ENCODE results near the gene TGFBR3. TPM values are rescaled to one million over a fixed set of nuclear protein-coding genes. Genes with fewer than 3 reads are reported as not detected.

TGFBR3 gene
- total RNA-seq, 1 experiment from 2014 or later, result not detected

- Histone ChIP-seq H3K9me3 (ENCODE audit: low read length) (no peaks in the 10 kb centered on the region), H3K4me1 (ENCODE audit: low read length) (no peaks in the 10 kb centered on the region), H3K9ac (ENCODE audit: low read length) (no peak overlapping the region), H2AFZ (ENCODE audit: low read length) (no peak overlapping the region), H3K27ac (ENCODE audit: low read length) (no peak overlapping the region), H3K36me3 (ENCODE audit: insufficient read depth, low read length) (no peaks in the 10 kb centered on the region), H3K27me3 (ENCODE audit: low read length) (no peaks in the 10 kb centered on the region), H3K4me3 (ENCODE audit: low read length) (no peak overlapping the region), H3K4me2 (ENCODE audit: low read depth, low read length, poor library complexity, severe bottlenecking) (no peak overlapping the region), H3K79me2 (ENCODE audit: low read length) (no peaks in the 10 kb centered on the region), H4K20me1 (ENCODE audit: insufficient read depth, low read depth, low read length) (no peaks in the 10 kb centered on the region), H3K9me2 (replicated peaks; ENCODE audit: insufficient read depth, low read length) (no peaks in the 10 kb centered on the region)
- no peak for DNase-seq
These were observed 101.3 kb downstream of the TGFBR3 start for GRCh38 chr1:91784616-91785015.

GRCh38 chr1:91784191-91784590 lies 101.8 kb downstream of the TGFBR3 start:
- no peaks in the 10 kb centered on the region for H3K4me1 ChIP-seq (ENCODE audit: low read length)

GRCh38 chr1:91783423-91784170 lies 102.4 kb downstream of the TGFBR3 start:
- H3K4me1 ChIP-seq (ENCODE audit: low read length), result no peaks in the 10 kb centered on the region
- no peak overlapping the region for H2AFZ ChIP-seq (ENCODE audit: low read length)
- H3K9me2 ChIP-seq (replicated peaks; ENCODE audit: insufficient read depth, low read length), result no peaks in the 10 kb centered on the region
- no peak overlapping the region for H3K4me3 ChIP-seq (ENCODE audit: low read length)
- H4K20me1 ChIP-seq (ENCODE audit: insufficient read depth, low read depth, low read length), result no peaks in the 10 kb centered on the region
- H3K27me3 ChIP-seq (ENCODE audit: low read length), result no peaks in the 10 kb centered on the region
- no peak overlapping the region for H3K9ac ChIP-seq (ENCODE audit: low read length)
- H3K79me2 ChIP-seq (ENCODE audit: low read length), result no peaks in the 10 kb centered on the region
- no peak overlapping the region for H3K27ac ChIP-seq (ENCODE audit: low read length)
- no peaks in the 10 kb centered on the region for H3K9me3 ChIP-seq (ENCODE audit: low read length)
- no peak overlapping the region for H3K4me2 ChIP-seq (ENCODE audit: low read depth, low read length, poor library complexity, severe bottlenecking)
- no peak for DNase-seq
- no peaks in the 10 kb centered on the region for H3K36me3 ChIP-seq (ENCODE audit: insufficient read depth, low read length)

More at GRCh38 chr1:91784191-91784590, 101.8 kb downstream of the TGFBR3 start:
- no peak overlapping the region for H3K27ac ChIP-seq (ENCODE audit: low read length)
- no peak overlapping the region for H3K4me3 ChIP-seq (ENCODE audit: low read length)
- H2AFZ ChIP-seq (ENCODE audit: low read length), result no peak overlapping the region
- no peaks in the 10 kb centered on the region for H3K79me2 ChIP-seq (ENCODE audit: low read length)
- H3K9me2 ChIP-seq (replicated peaks; ENCODE audit: insufficient read depth, low read length), result no peaks in the 10 kb centered on the region
- H3K4me2 ChIP-seq (ENCODE audit: low read depth, low read length, poor library complexity, severe bottlenecking), result no peak overlapping the region
- no peaks in the 10 kb centered on the region for H4K20me1 ChIP-seq (ENCODE audit: insufficient read depth, low read depth, low read length)
- no peak overlapping the region for H3K9ac ChIP-seq (ENCODE audit: low read length)
- H3K36me3 ChIP-seq (ENCODE audit: insufficient read depth, low read length), result no peaks in the 10 kb centered on the region
- no peak for DNase-seq
- H3K27me3 ChIP-seq (ENCODE audit: low read length), result no peaks in the 10 kb centered on the region
- H3K9me3 ChIP-seq (ENCODE audit: low read length), result no peaks in the 10 kb centered on the region

GRCh38 chr1:91781901-91782622 lies 103.9 kb downstream of the TGFBR3 start:
- DNase-seq, result no peak
- Histone ChIP-seq H3K4me2 (ENCODE audit: low read depth, low read length, poor library complexity, severe bottlenecking) (no peak overlapping the region), H4K20me1 (ENCODE audit: insufficient read depth, low read depth, low read length) (no peaks in the 10 kb centered on the region), H3K4me1 (ENCODE audit: low read length) (no peaks in the 10 kb centered on the region), H2AFZ (ENCODE audit: low read length) (no peak overlapping the region), H3K27me3 (ENCODE audit: low read length) (no peaks in the 10 kb centered on the region), H3K4me3 (ENCODE audit: low read length) (no peak overlapping the region), H3K9ac (ENCODE audit: low read length) (no peak overlapping the region), H3K36me3 (ENCODE audit: insufficient read depth, low read length) (no peaks in the 10 kb centered on the region), H3K27ac (ENCODE audit: low read length) (no peak overlapping the region), H3K9me3 (ENCODE audit: low read length) (no peaks in the 10 kb centered on the region), H3K9me2 (replicated peaks; ENCODE audit: insufficient read depth, low read length) (no peaks in the 10 kb centered on the region), H3K79me2 (ENCODE audit: low read length) (no peaks in the 10 kb centered on the region)

GRCh38 chr1:91781371-91781825 lies 104.6 kb downstream of the TGFBR3 start:
- no peaks in the 10 kb centered on the region for H3K9me2 ChIP-seq (replicated peaks; ENCODE audit: insufficient read depth, low read length)

GRCh38 chr1:91779548-91780021 lies 106.4 kb downstream of the TGFBR3 start:
- H3K4me3 ChIP-seq (ENCODE audit: low read length), result no peak overlapping the region
- no peaks in the 10 kb centered on the region for H3K9me3 ChIP-seq (ENCODE audit: low read length)
- no peak for DNase-seq
- H3K36me3 ChIP-seq (ENCODE audit: insufficient read depth, low read length), result no peaks in the 10 kb centered on the region
- H3K4me2 ChIP-seq (ENCODE audit: low read depth, low read length, poor library complexity, severe bottlenecking), result no peak overlapping the region
- no peak overlapping the region for H2AFZ ChIP-seq (ENCODE audit: low read length)
- no peak overlapping the region for H3K27ac ChIP-seq (ENCODE audit: low read length)
- no peak overlapping the region for H3K9ac ChIP-seq (ENCODE audit: low read length)
- no peaks in the 10 kb centered on the region for H3K27me3 ChIP-seq (ENCODE audit: low read length)
- H3K9me2 ChIP-seq (replicated peaks; ENCODE audit: insufficient read depth, low read length), result no peaks in the 10 kb centered on the region
- no peaks in the 10 kb centered on the region for H3K79me2 ChIP-seq (ENCODE audit: low read length)
- no peaks in the 10 kb centered on the region for H3K4me1 ChIP-seq (ENCODE audit: low read length)
- H4K20me1 ChIP-seq (ENCODE audit: insufficient read depth, low read depth, low read length), result no peaks in the 10 kb centered on the region

More at GRCh38 chr1:91781371-91781825, 104.6 kb downstream of the TGFBR3 start:
- Histone ChIP-seq H3K4me1 (ENCODE audit: low read length) (no peaks in the 10 kb centered on the region), H4K20me1 (ENCODE audit: insufficient read depth, low read depth, low read length) (no peaks in the 10 kb centered on the region), H3K4me3 (ENCODE audit: low read length) (no peak overlapping the region), H3K27ac (ENCODE audit: low read length) (no peak overlapping the region), H3K36me3 (ENCODE audit: insufficient read depth, low read length) (no peaks in the 10 kb centered on the region), H3K9ac (ENCODE audit: low read length) (no peak overlapping the region), H3K9me3 (ENCODE audit: low read length) (no peaks in the 10 kb centered on the region), H3K4me2 (ENCODE audit: low read depth, low read length, poor library complexity, severe bottlenecking) (no peak overlapping the region), H3K79me2 (ENCODE audit: low read length) (no peaks in the 10 kb centered on the region), H2AFZ (ENCODE audit: low read length) (no peak overlapping the region), H3K27me3 (ENCODE audit: low read length) (no peaks in the 10 kb centered on the region)
- DNase-seq, result no peak

- H3K4me2 ChIP-seq (ENCODE audit: low read depth, low read length, poor library complexity, severe bottlenecking), result no peak overlapping the region
- H3K27me3 ChIP-seq (ENCODE audit: low read length), result no peaks in the 10 kb centered on the region
- no peaks in the 10 kb centered on the region for H3K36me3 ChIP-seq (ENCODE audit: insufficient read depth, low read length)
- no peaks in the 10 kb centered on the region for H3K79me2 ChIP-seq (ENCODE audit: low read length)
- no peaks in the 10 kb centered on the region for H3K4me1 ChIP-seq (ENCODE audit: low read length)
- H3K27ac ChIP-seq (ENCODE audit: low read length), result no peak overlapping the region
- H3K9me3 ChIP-seq (ENCODE audit: low read length), result no peaks in the 10 kb centered on the region
- no peaks in the 10 kb centered on the region for H3K9me2 ChIP-seq (replicated peaks; ENCODE audit: insufficient read depth, low read length)
- no peak for DNase-seq
- H3K4me3 ChIP-seq (ENCODE audit: low read length), result no peak overlapping the region
- H3K9ac ChIP-seq (ENCODE audit: low read length), result no peak overlapping the region
- no peak overlapping the region for H2AFZ ChIP-seq (ENCODE audit: low read length)
- H4K20me1 ChIP-seq (ENCODE audit: insufficient read depth, low read depth, low read length), result no peaks in the 10 kb centered on the region
These were observed 107.0 kb downstream of the TGFBR3 start for GRCh38 chr1:91778964-91779363.

GRCh38 chr1:91777630-91778300 lies 108.2 kb downstream of the TGFBR3 start:
- H3K4me3 ChIP-seq (ENCODE audit: low read length), result no peak overlapping the region
- H3K27ac ChIP-seq (ENCODE audit: low read length), result no peak overlapping the region
- H3K9ac ChIP-seq (ENCODE audit: low read length), result no peak overlapping the region
- no peak overlapping the region for H3K4me2 ChIP-seq (ENCODE audit: low read depth, low read length, poor library complexity, severe bottlenecking)
- no peaks in the 10 kb centered on the region for H3K36me3 ChIP-seq (ENCODE audit: insufficient read depth, low read length)
- no peaks in the 10 kb centered on the region for H4K20me1 ChIP-seq (ENCODE audit: insufficient read depth, low read depth, low read length)
- H3K9me3 ChIP-seq (ENCODE audit: low read length), result no peaks in the 10 kb centered on the region
- no peak overlapping the region for H2AFZ ChIP-seq (ENCODE audit: low read length)
- no peaks in the 10 kb centered on the region for H3K4me1 ChIP-seq (ENCODE audit: low read length)
- H3K79me2 ChIP-seq (ENCODE audit: low read length), result no peaks in the 10 kb centered on the region
- no peaks in the 10 kb centered on the region for H3K27me3 ChIP-seq (ENCODE audit: low read length)
- H3K9me2 ChIP-seq (replicated peaks; ENCODE audit: insufficient read depth, low read length), result no peaks in the 10 kb centered on the region
- no peak for DNase-seq
